HL-60 (cell line): ENCODE results near the gene GRIK1.

Source experiments
- DNase-seq, 2 experiments: peaks; one replicate each; pipeline ENCODE4 v3.0.0-alpha.2; 2010 to 2020; ENCODE audit warnings: low read depth in 1 of 2, low spot score in 1 of 2
- H3K27ac ChIP-seq: fragments of 250-450 bp; sonication (Bioruptor Pico); replicated peaks from 2 replicates; pipeline ENCODE4 v1.5.1; 2020; ENCODE audit warnings: mild to moderate bottlenecking, moderate library complexity
- H3K27me3 ChIP-seq: fragments of 250-450 bp; sonication (Bioruptor Pico); 2 replicates; pipeline ENCODE4 v1.5.1; 2021; ENCODE audit warnings: mild to moderate bottlenecking, moderate library complexity; ENCODE audit not compliant: insufficient read depth, poor library complexity, severe bottlenecking
- H3K4me3 ChIP-seq: replicated peaks from 2 replicates; pipeline ENCODE4 v1.5.1; 2011; ENCODE audit warnings: mild to moderate bottlenecking, control low read depth, low read length; ENCODE audit not compliant: insufficient read depth
- GABPA ChIP-seq: IDR thresholded peaks from 2 replicates; pipeline ENCODE4 v1.6.1; 2012; ENCODE audit warnings: low read depth
- POLR2AphosphoS5 ChIP-seq: IDR thresholded peaks from 2 replicates; pipeline ENCODE4 v1.6.1; 2012; ENCODE audit warnings: low read depth
- SPI1 ChIP-seq: IDR thresholded peaks from 2 replicates; pipeline ENCODE4 v1.6.1; 2012; ENCODE audit warnings: low read depth, mild to moderate bottlenecking, borderline replicate concordance
- TF ChIP-seq, protein P1 (sequence below): IDR thresholded peaks from 2 replicates; pipeline ENCODE4 v1.6.1; 2012; ENCODE audit warnings: low read depth; ENCODE audit not compliant: insufficient replicate concordance
- TF ChIP-seq, protein P2 (sequence below): IDR thresholded peaks from one replicate; pipeline ENCODE4 v1.5.1; 2011; ENCODE audit warnings: low read length, control low read depth, inconsistent platforms; ENCODE audit not compliant: insufficient read depth

Gene GRIK1

DNA sequence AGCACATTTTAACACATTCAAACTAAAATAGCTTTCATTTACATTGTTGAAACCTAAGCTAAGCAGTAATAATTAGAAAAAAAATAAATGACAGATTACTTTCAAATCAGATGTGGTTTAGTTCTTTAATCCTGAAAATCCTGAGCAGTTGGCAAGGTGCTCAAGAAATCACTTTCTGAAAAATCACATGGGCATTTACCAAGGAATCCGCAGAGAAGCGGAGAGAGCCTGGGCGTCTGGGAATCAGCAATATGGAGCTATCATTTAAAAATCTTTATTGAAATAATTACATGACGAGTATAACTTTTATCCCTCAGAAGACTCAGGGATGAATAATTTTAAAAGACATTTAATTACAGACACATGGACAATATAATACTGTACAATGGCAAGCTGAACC, 30.2 kb downstream of the GRIK1 start:
- Histone ChIP-seq H3K27me3 (no peaks in the 10 kb centered on the region), H3K27ac (no peak overlapping the region), H3K4me3 (no peak overlapping the region)
- no peak for DNase-seq
- TF ChIP-seq POLR2AphosphoS5 (no peak), GABPA (no peak), SPI1 (no peak)
- TF ChIP-seq, protein P1, sequence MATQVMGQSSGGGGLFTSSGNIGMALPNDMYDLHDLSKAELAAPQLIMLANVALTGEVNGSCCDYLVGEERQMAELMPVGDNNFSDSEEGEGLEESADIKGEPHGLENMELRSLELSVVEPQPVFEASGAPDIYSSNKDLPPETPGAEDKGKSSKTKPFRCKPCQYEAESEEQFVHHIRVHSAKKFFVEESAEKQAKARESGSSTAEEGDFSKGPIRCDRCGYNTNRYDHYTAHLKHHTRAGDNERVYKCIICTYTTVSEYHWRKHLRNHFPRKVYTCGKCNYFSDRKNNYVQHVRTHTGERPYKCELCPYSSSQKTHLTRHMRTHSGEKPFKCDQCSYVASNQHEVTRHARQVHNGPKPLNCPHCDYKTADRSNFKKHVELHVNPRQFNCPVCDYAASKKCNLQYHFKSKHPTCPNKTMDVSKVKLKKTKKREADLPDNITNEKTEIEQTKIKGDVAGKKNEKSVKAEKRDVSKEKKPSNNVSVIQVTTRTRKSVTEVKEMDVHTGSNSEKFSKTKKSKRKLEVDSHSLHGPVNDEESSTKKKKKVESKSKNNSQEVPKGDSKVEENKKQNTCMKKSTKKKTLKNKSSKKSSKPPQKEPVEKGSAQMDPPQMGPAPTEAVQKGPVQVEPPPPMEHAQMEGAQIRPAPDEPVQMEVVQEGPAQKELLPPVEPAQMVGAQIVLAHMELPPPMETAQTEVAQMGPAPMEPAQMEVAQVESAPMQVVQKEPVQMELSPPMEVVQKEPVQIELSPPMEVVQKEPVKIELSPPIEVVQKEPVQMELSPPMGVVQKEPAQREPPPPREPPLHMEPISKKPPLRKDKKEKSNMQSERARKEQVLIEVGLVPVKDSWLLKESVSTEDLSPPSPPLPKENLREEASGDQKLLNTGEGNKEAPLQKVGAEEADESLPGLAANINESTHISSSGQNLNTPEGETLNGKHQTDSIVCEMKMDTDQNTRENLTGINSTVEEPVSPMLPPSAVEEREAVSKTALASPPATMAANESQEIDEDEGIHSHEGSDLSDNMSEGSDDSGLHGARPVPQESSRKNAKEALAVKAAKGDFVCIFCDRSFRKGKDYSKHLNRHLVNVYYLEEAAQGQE, result no peak
- TF ChIP-seq, protein P2, sequence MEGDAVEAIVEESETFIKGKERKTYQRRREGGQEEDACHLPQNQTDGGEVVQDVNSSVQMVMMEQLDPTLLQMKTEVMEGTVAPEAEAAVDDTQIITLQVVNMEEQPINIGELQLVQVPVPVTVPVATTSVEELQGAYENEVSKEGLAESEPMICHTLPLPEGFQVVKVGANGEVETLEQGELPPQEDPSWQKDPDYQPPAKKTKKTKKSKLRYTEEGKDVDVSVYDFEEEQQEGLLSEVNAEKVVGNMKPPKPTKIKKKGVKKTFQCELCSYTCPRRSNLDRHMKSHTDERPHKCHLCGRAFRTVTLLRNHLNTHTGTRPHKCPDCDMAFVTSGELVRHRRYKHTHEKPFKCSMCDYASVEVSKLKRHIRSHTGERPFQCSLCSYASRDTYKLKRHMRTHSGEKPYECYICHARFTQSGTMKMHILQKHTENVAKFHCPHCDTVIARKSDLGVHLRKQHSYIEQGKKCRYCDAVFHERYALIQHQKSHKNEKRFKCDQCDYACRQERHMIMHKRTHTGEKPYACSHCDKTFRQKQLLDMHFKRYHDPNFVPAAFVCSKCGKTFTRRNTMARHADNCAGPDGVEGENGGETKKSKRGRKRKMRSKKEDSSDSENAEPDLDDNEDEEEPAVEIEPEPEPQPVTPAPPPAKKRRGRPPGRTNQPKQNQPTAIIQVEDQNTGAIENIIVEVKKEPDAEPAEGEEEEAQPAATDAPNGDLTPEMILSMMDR, result no peak

DNA sequence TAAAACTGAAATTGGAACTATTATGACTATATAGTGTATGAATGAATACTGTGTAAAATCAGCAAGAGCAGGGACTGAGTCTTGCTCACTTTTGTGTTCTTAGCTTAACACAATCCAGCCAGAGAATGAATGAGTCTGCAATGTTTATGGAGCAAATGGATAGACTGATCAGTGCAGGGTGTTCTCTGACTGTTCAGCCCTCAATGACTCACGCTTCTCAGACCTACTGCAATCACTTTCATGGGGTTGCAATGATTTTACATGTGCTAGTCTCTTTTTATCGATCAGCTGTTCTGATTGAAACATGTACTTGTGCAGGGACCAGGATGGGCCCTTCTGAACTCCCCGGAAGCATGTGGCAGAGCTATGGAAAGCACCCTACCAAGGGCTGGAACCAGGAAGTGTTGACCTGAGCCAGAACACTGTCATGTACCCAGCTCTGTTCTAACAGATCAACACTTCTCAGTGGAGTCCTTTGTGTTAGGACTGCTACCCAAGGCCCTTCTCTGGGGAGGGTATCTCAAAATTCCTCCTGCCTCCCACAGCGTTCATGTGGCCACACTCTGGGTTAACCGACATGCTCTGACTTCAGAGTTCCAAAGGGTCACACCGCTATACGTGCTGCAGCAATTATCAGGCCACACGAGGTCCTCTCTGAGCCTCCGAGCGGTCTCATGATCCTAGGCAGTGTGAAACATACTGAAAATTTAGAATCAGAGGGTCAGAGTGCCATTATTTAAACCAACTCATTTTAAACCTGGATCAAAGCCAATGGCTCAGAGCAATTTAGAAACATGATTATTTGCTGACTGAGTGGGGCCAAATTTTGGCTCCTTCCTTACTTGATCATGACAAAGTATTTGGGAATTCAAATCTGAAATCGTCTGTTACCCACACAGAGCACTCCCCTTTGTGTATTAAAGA, 35.2 kb downstream of the GRIK1 start:
- DNase-seq, result no peak
- Histone ChIP-seq H3K27me3 (no peaks in the 10 kb centered on the region), H3K27ac (no peak overlapping the region), H3K4me3 (no peak overlapping the region)
- TF ChIP-seq POLR2AphosphoS5, result no peak

DNA sequence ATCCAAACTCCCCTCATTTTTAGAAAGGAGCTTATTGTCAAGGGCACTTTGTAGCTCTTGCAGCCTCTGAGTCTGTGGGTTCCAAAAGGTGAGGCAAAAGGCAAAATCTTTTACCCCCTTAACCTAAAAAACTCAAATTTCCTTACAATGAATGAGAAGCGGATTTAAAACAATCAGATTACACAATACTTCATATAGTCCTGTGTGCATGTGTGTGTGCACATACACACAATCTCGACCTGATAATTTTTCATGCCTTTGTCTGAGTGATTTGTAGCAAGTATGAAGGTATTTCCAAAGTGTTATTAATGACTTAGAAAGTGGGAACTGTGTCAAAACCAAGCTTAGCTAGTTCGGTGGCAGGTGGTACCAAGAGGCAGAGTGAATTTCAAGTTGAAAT, 42.9 kb downstream of the GRIK1 start:
- TF ChIP-seq POLR2AphosphoS5, result no peak
- TF ChIP-seq, protein P2, result no peak
- no peak for TF ChIP-seq SPI1
- TF ChIP-seq, protein P1, result no peak
- TF ChIP-seq GABPA, result no peak
- H3K27me3 ChIP-seq, result no peaks in the 10 kb centered on the region

DNA sequence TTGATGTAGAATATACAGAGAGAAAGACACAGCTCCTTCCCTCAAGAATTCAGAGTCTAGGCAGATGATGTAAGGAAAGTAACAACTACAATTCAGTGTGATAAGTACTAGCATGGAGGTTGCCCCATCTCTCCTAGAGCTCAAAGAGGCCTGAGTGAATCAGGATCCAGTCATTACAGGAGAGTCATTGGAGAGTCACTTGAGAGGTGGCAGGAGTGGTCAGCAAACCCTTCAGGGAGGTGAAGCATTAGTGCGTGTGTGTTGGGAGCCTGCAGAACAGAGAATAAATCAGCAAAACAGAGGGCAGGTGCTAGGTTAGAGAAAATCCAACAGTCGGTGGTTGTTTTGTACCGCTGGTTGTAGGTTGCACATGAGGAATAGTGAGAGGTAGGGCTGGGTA, 46.1 kb downstream of the GRIK1 start:
- no peak overlapping the region for H3K27ac ChIP-seq
- H3K27me3 ChIP-seq, result no peaks in the 10 kb centered on the region
- DNase-seq, result no peak
- TF ChIP-seq GABPA (no peak), SPI1 (no peak), POLR2AphosphoS5 (no peak)
- TF ChIP-seq, protein P1, result no peak
- TF ChIP-seq, protein P2, result no peak
- H3K4me3 ChIP-seq, result no peak overlapping the region

More for the DNA sequence above, 42.9 kb downstream of the GRIK1 start:
- no peak for DNase-seq
- no peak overlapping the region for H3K4me3 ChIP-seq
- H3K27ac ChIP-seq, result no peak overlapping the region
